Smooth muscle cell of the umbilical artery (primary cell): ENCODE measurements around the gene DAG1. TPM values are rescaled to one million over a fixed set of nuclear protein-coding genes. Genes with fewer than 3 reads are reported as not detected.

Experiments
- total RNA-seq: library from RNA; depleted of rRNA; stranded (reverse); fragments of >200 nt; gene quantifications from 2 replicates; pipeline ENCODE4 v1.2.3, GENCODE V29; 2014

Gene DAG1
- 63.5 and 77.1 TPM in 2 replicates for total RNA-seq

DNA sequence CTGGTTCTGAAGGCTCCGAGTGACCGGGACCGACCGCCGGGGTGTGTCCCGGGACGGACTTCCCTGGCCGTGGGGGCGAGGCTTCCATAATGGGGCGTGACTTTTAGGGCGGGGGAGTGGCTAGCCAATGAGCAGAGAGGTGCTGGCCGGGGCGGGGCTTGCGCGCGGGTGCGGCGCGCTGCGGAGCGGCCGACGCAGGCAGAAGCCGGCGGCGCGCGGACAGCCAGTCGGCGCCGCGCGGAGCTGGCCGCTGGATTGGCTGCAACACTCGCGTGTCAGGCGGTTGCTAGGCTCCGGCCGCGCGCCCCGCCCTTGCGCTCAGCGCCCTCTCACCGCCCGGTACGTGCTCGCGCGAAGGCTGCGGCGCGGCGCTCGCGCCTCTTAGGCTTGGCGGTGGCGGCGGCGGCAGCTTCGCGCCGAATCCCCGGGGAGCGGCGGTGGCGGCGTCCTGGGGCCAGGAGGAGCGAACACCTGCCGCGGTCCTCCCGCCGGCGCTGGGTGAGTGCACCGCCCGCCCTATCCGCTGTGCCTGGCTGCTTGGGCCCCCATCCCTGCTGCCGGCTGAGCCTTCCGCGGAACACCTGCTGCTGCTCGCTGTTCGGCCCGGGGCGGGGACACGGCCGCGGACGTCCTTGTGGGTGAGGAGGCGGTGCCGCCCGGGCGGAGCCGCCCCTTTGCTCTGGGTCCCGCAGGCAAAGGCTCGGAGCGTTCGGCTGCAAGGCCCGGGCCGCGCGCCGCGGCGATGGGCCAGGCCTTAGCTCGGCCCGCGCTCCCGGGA, at the start of gene DAG1:
Gene DAG1, plus strand, starts transcription at position 332 of the 778 bp plus-strand sequence. CDS start 40,268 bp downstream, outside the sequence.

DNA sequence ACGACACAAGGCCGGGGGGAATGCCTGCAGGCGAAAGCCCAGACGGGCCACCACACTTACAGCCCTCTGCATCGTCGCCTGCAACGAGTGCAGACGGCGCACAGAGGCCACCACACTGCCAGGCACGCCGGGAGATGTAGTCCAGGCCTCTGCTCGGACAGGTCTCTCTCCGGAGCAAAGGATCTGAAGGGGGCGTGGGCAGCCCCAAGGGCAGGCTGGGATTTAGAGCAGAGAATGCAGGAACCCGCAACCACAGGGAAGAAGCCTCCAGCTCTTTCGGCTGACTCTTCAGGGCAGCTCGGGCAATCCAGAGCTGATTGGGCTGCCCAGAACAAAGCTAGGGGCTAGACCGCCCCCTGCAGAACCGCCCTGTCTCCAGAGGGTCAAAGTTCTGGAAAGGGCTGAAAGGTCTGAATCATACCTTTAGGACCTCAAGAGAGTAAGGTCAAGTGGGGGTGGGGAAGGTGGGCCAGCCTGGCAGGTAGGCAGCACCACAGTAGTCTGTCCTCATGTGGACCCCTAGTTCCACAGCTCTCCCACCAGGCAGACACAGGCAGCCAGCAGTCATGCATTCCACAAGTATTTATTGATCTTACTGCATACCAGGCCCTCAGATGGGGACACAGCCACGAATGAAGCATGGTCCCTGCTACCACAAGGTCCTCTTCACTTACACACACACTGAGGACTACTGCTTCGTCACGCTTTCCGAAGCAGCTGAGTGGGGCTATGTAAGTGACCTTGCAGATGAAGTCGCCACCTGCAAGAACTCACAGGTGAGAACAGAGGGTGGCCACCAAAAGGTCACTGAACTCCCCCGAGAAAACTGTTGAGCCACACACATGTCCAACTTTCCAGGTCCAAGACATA, 47.5 kb upstream of the DAG1 start, which contains the start of gene AMT:
Gene AMT, minus strand, starts transcription at position 95 of the 870 bp plus-strand sequence. Its CDS starts 23 bp downstream, at position 72.

DNA sequence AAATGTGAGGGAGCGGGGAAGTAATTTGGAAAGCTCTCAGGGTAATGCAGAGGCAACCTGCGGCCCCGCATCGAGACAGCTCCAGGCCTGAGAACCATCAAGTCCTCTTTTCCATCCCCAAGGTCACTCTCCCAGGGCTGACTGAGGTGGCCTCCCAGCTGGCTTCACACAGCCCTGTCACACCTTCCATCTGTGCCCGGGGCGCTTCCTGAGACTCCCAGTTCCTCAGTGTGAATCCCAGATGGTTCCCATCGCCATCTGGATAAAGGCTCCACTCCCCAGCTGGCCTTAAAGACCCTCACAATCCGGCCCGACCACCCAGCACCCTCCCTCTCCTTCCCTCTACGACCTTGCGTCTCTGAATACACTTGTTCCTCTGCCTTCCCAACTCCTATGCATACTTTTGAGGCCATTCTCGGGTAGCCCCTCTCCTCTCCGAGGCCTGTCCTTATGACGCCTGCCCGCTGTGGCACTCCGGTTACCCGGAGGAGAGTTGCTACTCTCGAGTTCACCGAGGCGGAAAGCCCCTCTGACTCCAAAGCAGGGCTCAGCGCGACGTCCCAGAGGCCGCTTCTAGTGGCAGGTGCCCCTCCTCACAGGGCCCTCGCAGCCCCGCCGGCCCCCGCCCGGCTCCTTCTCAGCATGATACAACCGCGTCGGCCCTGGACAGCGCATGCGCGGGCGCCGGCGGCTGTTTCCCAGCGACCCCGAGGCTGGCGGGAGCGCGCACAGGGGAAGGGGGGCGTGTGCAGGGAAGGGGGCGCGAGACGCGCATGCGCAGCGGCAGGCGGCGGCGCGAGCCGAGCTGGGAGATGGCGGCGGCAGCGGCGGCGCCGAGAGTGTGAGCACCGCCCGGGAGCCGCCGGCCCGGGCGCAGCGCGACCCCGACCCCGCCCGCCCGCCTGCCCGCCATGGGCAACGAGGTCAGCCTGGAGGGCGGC, 83.9 kb downstream of the DAG1 start, which contains the start of gene BSN:
Gene BSN, plus strand, starts transcription at position 786 of the 941 bp plus-strand sequence. Its CDS starts 126 bp downstream, at position 912.

Other genes starting within 250 kb of the DAG1 start
- 1.4 and 1.5 TPM in 2 replicates for gene C3orf62, start 193.0 kb upstream of the DAG1 start, total RNA-seq
- 18.7 and 29.8 TPM in 2 replicates for gene USP4, start 130.2 kb upstream of the DAG1 start, total RNA-seq
- gene GPX1, start 111.9 kb upstream of the DAG1 start, total RNA-seq = 152 and 188 TPM in 2 replicates
- 575 and 599 TPM in 2 replicates for gene RHOA, start 58.3 kb upstream of the DAG1 start, total RNA-seq
- gene TCTA, start 57.8 kb upstream of the DAG1 start, total RNA-seq = 22.0 and 29.6 TPM in 2 replicates
- gene AMT, start 47.8 kb upstream of the DAG1 start, total RNA-seq = 0.28 and 0.89 TPM in 2 replicates
- gene NICN1, start 40.9 kb upstream of the DAG1 start, total RNA-seq = 2.7 and 7.1 TPM in 2 replicates
- under 0.01 and 0.14 TPM in 2 replicates for gene BSN, start 84.2 kb downstream of the DAG1 start, total RNA-seq
- 115 and 140 TPM in 2 replicates for gene APEH, start 204.1 kb downstream of the DAG1 start, total RNA-seq
- 4.8 and 7.7 TPM in 2 replicates for gene MST1, start 219.2 kb downstream of the DAG1 start, total RNA-seq
- gene RNF123, start 219.3 kb downstream of the DAG1 start, total RNA-seq = 30.9 and 33.2 TPM in 2 replicates
- gene AMIGO3, start 249.4 kb downstream of the DAG1 start, total RNA-seq = 0.30 TPM in 1 of 2 replicates, not detected in the other